ENCODE results near the gene TBC1D2. TPM values are rescaled to one million over a fixed set of nuclear protein-coding genes. Genes with fewer than 3 reads are reported as not detected.
"Not testable (repeated sequence)": the region's sequence is repeated elsewhere in the genome, so short reads cannot be mapped to it uniquely, and the experiment has no call there.

The TBC1D2 gene
- total RNA-seq, 1 donor: 114 TPM

- Histone ChIP-seq H3K36me3 (ENCODE audit: insufficient read depth, low read length) (no peaks in the 10 kb centered on the region), H3K9me3 (ENCODE audit: low read depth, low read length) (no peaks in the 10 kb centered on the region), H3K27me3 (ENCODE audit: insufficient read depth, low read length) (peaks cover 21% of the 10 kb centered on the region), H3K27ac (ENCODE audit: low read depth, low read length) (no peak overlapping the region), H4K20me1 (ENCODE audit: insufficient read depth, low read length) (no peaks in the 10 kb centered on the region), H3K4me1 (ENCODE audit: insufficient read depth, low read length) (no peaks in the 10 kb centered on the region), H3K4me2 (ENCODE audit: insufficient read depth, low read length) (no peak overlapping the region), H2AFZ (ENCODE audit: low read length) (no peak overlapping the region), H3K79me2 (ENCODE audit: insufficient read depth, low read length) (no peaks in the 10 kb centered on the region), H3K4me3 (ENCODE audit: insufficient read depth, low read length) (no peak overlapping the region)
- TF ChIP-seq CTCF (IDR thresholded peaks at IDR 0.05; ENCODE audit: extremely low read depth, low read depth, low read length): no peak
- no peak for DNase-seq (ENCODE audit: insufficient read length, low spot score, missing footprints)
Measured at GRCh38 chr9:98175762-98176161, 79.7 kb downstream of the TBC1D2 start.

GRCh38 chr9:98175028-98175569 is 80.3 kb downstream of the TBC1D2 start:
- DNase-seq (ENCODE audit: insufficient read length, low spot score, missing footprints): peak; percentile 9
- Histone ChIP-seq H3K27me3 (ENCODE audit: insufficient read depth, low read length) (peaks cover 21% of the 10 kb centered on the region), H3K4me1 (ENCODE audit: insufficient read depth, low read length) (no peaks in the 10 kb centered on the region), H3K9me3 (ENCODE audit: low read depth, low read length) (no peaks in the 10 kb centered on the region), H2AFZ (ENCODE audit: low read length) (no peak overlapping the region), H3K79me2 (ENCODE audit: insufficient read depth, low read length) (no peaks in the 10 kb centered on the region), H3K27ac (ENCODE audit: low read depth, low read length) (no peak overlapping the region), H3K4me2 (ENCODE audit: insufficient read depth, low read length) (no peak overlapping the region), H3K36me3 (ENCODE audit: insufficient read depth, low read length) (no peaks in the 10 kb centered on the region), H3K4me3 (ENCODE audit: insufficient read depth, low read length) (no peak overlapping the region), H4K20me1 (ENCODE audit: insufficient read depth, low read length) (no peaks in the 10 kb centered on the region)
- no peak for TF ChIP-seq CTCF (IDR thresholded peaks at IDR 0.05; ENCODE audit: extremely low read depth, low read depth, low read length)

GRCh38 chr9:98174502-98174918 is 80.9 kb downstream of the TBC1D2 start:
- H3K9me3 ChIP-seq (ENCODE audit: low read depth, low read length); H3K4me1 ChIP-seq (ENCODE audit: insufficient read depth, low read length); H3K36me3 ChIP-seq (ENCODE audit: insufficient read depth, low read length); H3K4me3 ChIP-seq (ENCODE audit: insufficient read depth, low read length); H2AFZ ChIP-seq (ENCODE audit: low read length); H3K79me2 ChIP-seq (ENCODE audit: insufficient read depth, low read length); DNase-seq (ENCODE audit: insufficient read length, low spot score, missing footprints); H4K20me1 ChIP-seq (ENCODE audit: insufficient read depth, low read length); H3K27ac ChIP-seq (ENCODE audit: low read depth, low read length); H3K4me2 ChIP-seq (ENCODE audit: insufficient read depth, low read length): not testable (repeated sequence)
- peaks cover 21% of the 10 kb centered on the region for H3K27me3 ChIP-seq (ENCODE audit: insufficient read depth, low read length)

GRCh38 chr9:98173181-98173580 is 82.3 kb downstream of the TBC1D2 start:
- DNase-seq (ENCODE audit: insufficient read length, low spot score, missing footprints): peak; percentile 31
- H3K27ac ChIP-seq (ENCODE audit: low read depth, low read length): no peak overlapping the region
- peaks cover 21% of the 10 kb centered on the region for H3K27me3 ChIP-seq (ENCODE audit: insufficient read depth, low read length)
- TF ChIP-seq CTCF (IDR thresholded peaks at IDR 0.05; ENCODE audit: extremely low read depth, low read depth, low read length): no peak
- H3K9me3 ChIP-seq (ENCODE audit: low read depth, low read length): no peaks in the 10 kb centered on the region
- no peaks in the 10 kb centered on the region for H3K36me3 ChIP-seq (ENCODE audit: insufficient read depth, low read length)
- no peak overlapping the region for H3K4me3 ChIP-seq (ENCODE audit: insufficient read depth, low read length)
- no peaks in the 10 kb centered on the region for H3K4me1 ChIP-seq (ENCODE audit: insufficient read depth, low read length)
- H3K79me2 ChIP-seq (ENCODE audit: insufficient read depth, low read length): no peaks in the 10 kb centered on the region
- no peak overlapping the region for H2AFZ ChIP-seq (ENCODE audit: low read length)
- no peak overlapping the region for H3K4me2 ChIP-seq (ENCODE audit: insufficient read depth, low read length)
- H4K20me1 ChIP-seq (ENCODE audit: insufficient read depth, low read length): no peaks in the 10 kb centered on the region

All from osteoblast (primary cell).